A549 (cell line): ENCODE results near the gene POLR1D. TPM values are rescaled to one million over a fixed set of nuclear protein-coding genes. Genes with fewer than 3 reads are reported as not detected.

ENCODE experiments used
- ATAC-seq, 2 experiments: fragments of 200-7000 bp in 1 of 2; fragments of >200 bp in 1 of 2; cut with Nextera tagmentation in 1 of 2; cut with Tn5 transposase in 1 of 2; 3 replicates each; pipeline versions ENCODE4 v1.8.0 to v1.9.1; 2018 to 2020; ENCODE audit warnings: mild to moderate bottlenecking in 1 of 2, moderate library complexity in 1 of 2
- CTCF ChIA-PET: fragments of 300-600 bp; sonication (Branson Sonifier 250); formaldehyde crosslinking; extraction: SDS; loops from one replicate; lab custom pipeline; 2021; ENCODE audit warnings: antibody characterized with exemption, inconsistent platforms; lab: Yijun Ruan, JAX
- POLR2A ChIA-PET: fragments of 350-600 bp; formaldehyde crosslinking; extraction: SDS; loops from one replicate; lab custom pipeline; 2021; ENCODE audit warnings: antibody characterized with exemption, inconsistent platforms; lab: Yijun Ruan, JAX
- DNase-seq, 2 experiments: peaks; one replicate each; pipeline versions ENCODE4 v3.0.0 to v3.0.0-alpha.2; 2011 to 2016; ENCODE audit warnings: low read depth in 1 of 2, low spot score in 1 of 2
- FAIRE-seq: peaks from 2 replicates; lab custom pipeline; 2011; peaks lifted over from hg19 to GRCh38; lab: Jason Lieb, UNC
- H3K27ac ChIP-seq, 2 experiments: fragments of >200 bp; sonication (Bioruptor Twin); formaldehyde crosslinking; 3 replicates each; pipeline ENCODE4 v1.5.1; 2016 to 2017
- H3K4me1 ChIP-seq: fragments of >200 bp; sonication (Bioruptor Twin); formaldehyde crosslinking; 3 replicates; pipeline ENCODE4 v1.6.1; 2016
- H3K4me2 ChIP-seq: fragments of >200 bp; sonication (Bioruptor Twin); formaldehyde crosslinking; 3 replicates; pipeline ENCODE4 v1.6.1; 2016
- H3K4me3 ChIP-seq: fragments of >200 bp; sonication (Bioruptor Twin); formaldehyde crosslinking; 3 replicates; pipeline ENCODE4 v1.5.1; 2016
- H3K9me3 ChIP-seq: fragments of >200 bp; sonication (Bioruptor Twin); formaldehyde crosslinking; 3 replicates; pipeline ENCODE4 v1.6.1; 2016
- ATOH8 ChIP-seq: fragments of 250-450 bp; sonication (Bioruptor Pico); IDR thresholded peaks from 2 replicates; pipeline ENCODE4 v1.5.0; 2020; ENCODE audit warnings: low read depth, mild to moderate bottlenecking, moderate library complexity
- CBX2 ChIP-seq: fragments of 200-600 bp; sonication (generic); IDR thresholded peaks from 2 replicates; pipeline ENCODE4 v1.6.1; 2016; ENCODE audit warnings: low read depth, mild to moderate bottlenecking, borderline replicate concordance
- CBX8 ChIP-seq: fragments of 200-600 bp; sonication (generic); IDR thresholded peaks from 2 replicates; pipeline ENCODE4 v1.6.1; 2016
- CTCF ChIP-seq: fragments of >200 bp; sonication (Bioruptor Twin); formaldehyde crosslinking; IDR thresholded peaks from 3 replicates; pipeline ENCODE4 v1.5.1; 2016
- HES2 ChIP-seq: fragments of >200 bp; sonication (Bioruptor Twin); formaldehyde crosslinking; IDR thresholded peaks from 2 replicates; pipeline ENCODE4 v1.6.1; 2016
- HMGXB4 ChIP-seq: fragments of 250-450 bp; sonication (Bioruptor Pico); IDR thresholded peaks from 2 replicates; pipeline ENCODE4 v1.5.0; 2021; ENCODE audit warnings: mild to moderate bottlenecking, moderate library complexity, borderline replicate concordance
- HOXA7 ChIP-seq: fragments of 250-450 bp; sonication (Bioruptor Pico); IDR thresholded peaks from 2 replicates; pipeline ENCODE4 v1.5.0; 2020; ENCODE audit warnings: mild to moderate bottlenecking, moderate library complexity
- HOXB5 ChIP-seq: fragments of 250-450 bp; sonication (Bioruptor Pico); IDR thresholded peaks from 2 replicates; pipeline ENCODE4 v1.5.0; 2020; ENCODE audit warnings: mild to moderate bottlenecking, moderate library complexity
- JUN ChIP-seq, 2 experiments: fragments of >200 bp; sonication (Bioruptor Twin); formaldehyde crosslinking; IDR thresholded peaks; 2 replicates in 1 of 2; 3 replicates in 1 of 2; pipeline ENCODE4 v1.6.1; 2016 to 2017
- MAZ ChIP-seq: fragments of 150-350 bp; IDR thresholded peaks from 2 replicates; pipeline ENCODE4 v1.6.1; 2014; ENCODE audit warnings: antibody characterized with exemption, low read depth, low read length, borderline replicate concordance
- MYC ChIP-seq: IDR thresholded peaks from 2 replicates; pipeline ENCODE4 v1.6.1; 2012; ENCODE audit warnings: mild to moderate bottlenecking, inconsistent platforms, low read length, improper control_type of control experiment, borderline replicate concordance
- NFE2L2 ChIP-seq: fragments of 150-350 bp; conservative IDR thresholded peaks from 2 replicates; pipeline ENCODE4 v1.6.1; 2014; ENCODE audit warnings: low read length
- PBX3 ChIP-seq: IDR thresholded peaks from 2 replicates; pipeline ENCODE4 v1.6.1; 2012
- RCOR1 ChIP-seq: fragments of 150-350 bp; IDR thresholded peaks from 2 replicates; pipeline ENCODE4 v1.6.1; 2014; ENCODE audit warnings: antibody characterized with exemption, low read length, low read depth
- SREBF2 ChIP-seq: fragments of 450-650 bp; IDR thresholded peaks from 2 replicates; pipeline ENCODE4 v1.6.1; 2014; ENCODE audit warnings: mild to moderate bottlenecking, moderate library complexity
- WGBS: methylation state at CpG from one replicate; pipeline ENCODE4 v1.1.6; 2017; ENCODE audit errors: missing lambda C conversion rate; 5-methylcytosine and 5-hydroxymethylcytosine counted together
- polyA plus RNA-seq, 4 experiments: library from polyadenylated mRNA; depleted of rRNA in 3 of 4; stranded (reverse); fragments of >200 nt; fragmentation: RNase III in 1 of 4; extraction: RNeasy Plus Mini Kit Qiagen cat#74134 plus additional on column Dnase treatment in 1 of 4; gene quantifications; 2 replicates in 3 of 4; 3 replicates in 1 of 4; pipeline ENCODE4 v1.2.3, GENCODE V29; 2011 to 2017

The POLR1D gene
- polyA plus RNA-seq, 2 of the 4 experiments (the other 2 are of a cell fraction) = 110 to 161 TPM

GRCh38 chr13:27617881-27618321 is 3.8 kb upstream of the POLR1D start:
- Histone ChIP-seq H3K4me1 (peaks cover 12% of the 10 kb centered on the region), H3K4me2 (no peak overlapping the region), H3K4me3 (no peak overlapping the region), H3K27ac (no peak overlapping the region), H3K9me3 (no peaks in the 10 kb centered on the region)
- 84% methylated on average over 3 of the region's 3 CpGs for WGBS
- ChIA-PET POLR2A (no interaction called here), CTCF (interaction anchor here (0.9 to 1.7 kb wide), 4 partner anchors 12 to 212 kb away, joined by 3 to 5 read pairs (median 4); no protein-coding TSS in a partner anchor)
- no peak for ATAC-seq
- no peak for DNase-seq
- TF ChIP-seq CBX2 = no peak
- no peak for TF ChIP-seq ATOH8 (CRISPR knock-in tag)
- TF ChIP-seq SREBF2 = no peak
- TF ChIP-seq HES2 = no peak
- TF ChIP-seq HOXB5 (CRISPR knock-in tag) = no peak
- no peak for TF ChIP-seq RCOR1
- TF ChIP-seq NFE2L2 = no peak
- TF ChIP-seq HOXA7 (CRISPR knock-in tag) = no peak
- no peak for FAIRE-seq

GRCh38 chr13:27619093-27619727 is 2.5 kb upstream of the POLR1D start:
- H3K27ac ChIP-seq = peak overlapping the region in 1 of 2 experiments; percentile 97; a peak in 4 of 6 replicates
- ChIA-PET CTCF (interaction anchor here (0.9 to 3.4 kb wide), 6 partner anchors 14 to 208 kb away, joined by 3 to 13 read pairs (median 4); no protein-coding TSS in a partner anchor), POLR2A (no interaction called here)

More at GRCh38 chr13:27619093-27619727, 2.5 kb upstream of the POLR1D start:
- TF ChIP-seq JUN (IDR thresholded peaks at IDR 0.05) (no peak), MAZ (no peak), MYC (no peak), CTCF (no peak), PBX3 (no peak), CBX8 (no peak), HMGXB4 (CRISPR knock-in tag) (no peak)
- peak overlapping the region; percentile 83 for H3K4me3 ChIP-seq
- WGBS = 60% methylated on average over 10 of the region's 10 CpGs
- H3K9me3 ChIP-seq = no peaks in the 10 kb centered on the region
- ATAC-seq (no peak), DNase-seq (no peak), FAIRE-seq (no peak)
- peaks cover 20% of the 10 kb centered on the region for H3K4me1 ChIP-seq
- H3K4me2 ChIP-seq = peak overlapping the region; percentile 96
